T-helper 1 cell (primary cell): ENCODE measurements around the gene SPDYE2.
"Not testable (repeated sequence)": the region's sequence is repeated elsewhere in the genome, so short reads cannot be mapped to it uniquely, and the experiment has no call there.

Experiments used
- DNase-seq, 5 donors: peaks; one replicate each; pipeline ENCODE4 v3.0.0-alpha.2; 2012 to 2020
- total RNA-seq, 4 donors: gene quantifications; one replicate each; lab custom pipeline; 2026; lab: John Stamatoyannopoulos, UW

Gene SPDYE2, protein sequence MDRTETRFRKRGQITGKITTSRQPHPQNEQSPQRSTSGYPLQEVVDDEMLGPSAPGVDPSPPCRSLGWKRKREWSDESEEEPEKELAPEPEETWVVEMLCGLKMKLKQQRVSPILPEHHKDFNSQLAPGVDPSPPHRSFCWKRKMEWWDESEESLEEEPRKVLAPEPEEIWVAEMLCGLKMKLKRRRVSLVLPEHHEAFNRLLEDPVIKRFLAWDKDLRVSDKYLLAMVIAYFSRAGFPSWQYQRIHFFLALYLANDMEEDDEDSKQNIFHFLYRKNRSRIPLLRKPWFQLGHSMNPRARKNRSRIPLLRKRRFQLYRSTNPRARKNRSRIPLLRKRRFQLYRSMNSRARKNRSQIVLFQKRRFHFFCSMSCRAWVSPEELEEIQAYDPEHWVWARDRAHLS
- total RNA-seq, result 0 reads per million in 4 donors

DNA sequence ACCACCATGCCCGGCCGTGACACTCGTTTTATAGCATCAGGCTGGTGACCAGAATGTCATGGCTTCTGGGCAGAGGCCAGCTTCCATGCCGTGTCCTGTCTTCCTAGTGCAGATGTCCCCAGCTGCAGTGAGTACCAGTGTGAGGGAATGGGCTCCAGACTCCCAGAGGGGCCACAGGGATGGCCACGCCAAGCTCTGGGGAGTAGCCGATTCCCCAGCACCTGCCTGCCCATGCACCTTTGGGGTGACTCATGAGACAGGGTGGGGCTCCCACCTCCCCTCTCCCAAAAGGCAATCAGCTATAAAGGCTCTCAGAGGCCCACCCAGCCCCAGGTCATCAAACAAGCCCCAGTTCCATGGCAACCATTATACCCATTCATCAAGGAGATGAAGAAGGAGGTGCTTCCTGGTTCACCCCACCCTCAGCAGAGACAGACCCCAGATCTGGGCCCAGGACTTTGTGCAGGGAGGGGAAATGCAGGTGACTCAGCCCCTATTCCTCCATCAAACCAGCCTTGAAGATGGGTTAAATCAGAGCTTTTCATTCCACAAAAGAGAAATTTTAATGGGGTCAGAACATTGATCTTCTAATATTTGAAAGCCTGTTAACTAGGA lies at the start of gene SPDYE2:
Gene SPDYE2 (plus strand): TSS at position 419 of the 615 bp plus-strand sequence. CDS start 2,030 bp downstream, outside the sequence.
- DNase-seq, result not testable (repeated sequence)

DNA sequence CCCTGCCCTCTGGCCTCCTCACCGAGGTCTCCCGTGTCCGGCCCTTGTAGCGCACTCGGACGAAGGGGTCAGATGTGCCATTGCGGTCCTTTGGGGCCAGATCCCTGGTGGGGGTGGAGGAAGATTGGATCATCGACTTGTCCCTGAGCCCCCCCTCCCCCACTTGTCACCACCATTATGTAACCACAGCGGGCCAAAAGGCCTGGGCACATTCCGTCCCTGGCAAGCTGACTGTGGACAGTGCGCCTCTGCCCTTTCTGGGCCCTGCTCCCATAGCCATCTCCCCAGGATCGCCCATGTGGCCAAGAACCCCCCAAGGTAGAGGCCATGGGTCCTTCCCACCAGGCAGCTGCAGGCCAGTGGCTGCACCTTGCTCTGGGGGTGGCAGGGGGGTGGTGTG lies 47.9 kb upstream of the SPDYE2 start:
- DNase-seq, result not testable (repeated sequence)

DNA sequence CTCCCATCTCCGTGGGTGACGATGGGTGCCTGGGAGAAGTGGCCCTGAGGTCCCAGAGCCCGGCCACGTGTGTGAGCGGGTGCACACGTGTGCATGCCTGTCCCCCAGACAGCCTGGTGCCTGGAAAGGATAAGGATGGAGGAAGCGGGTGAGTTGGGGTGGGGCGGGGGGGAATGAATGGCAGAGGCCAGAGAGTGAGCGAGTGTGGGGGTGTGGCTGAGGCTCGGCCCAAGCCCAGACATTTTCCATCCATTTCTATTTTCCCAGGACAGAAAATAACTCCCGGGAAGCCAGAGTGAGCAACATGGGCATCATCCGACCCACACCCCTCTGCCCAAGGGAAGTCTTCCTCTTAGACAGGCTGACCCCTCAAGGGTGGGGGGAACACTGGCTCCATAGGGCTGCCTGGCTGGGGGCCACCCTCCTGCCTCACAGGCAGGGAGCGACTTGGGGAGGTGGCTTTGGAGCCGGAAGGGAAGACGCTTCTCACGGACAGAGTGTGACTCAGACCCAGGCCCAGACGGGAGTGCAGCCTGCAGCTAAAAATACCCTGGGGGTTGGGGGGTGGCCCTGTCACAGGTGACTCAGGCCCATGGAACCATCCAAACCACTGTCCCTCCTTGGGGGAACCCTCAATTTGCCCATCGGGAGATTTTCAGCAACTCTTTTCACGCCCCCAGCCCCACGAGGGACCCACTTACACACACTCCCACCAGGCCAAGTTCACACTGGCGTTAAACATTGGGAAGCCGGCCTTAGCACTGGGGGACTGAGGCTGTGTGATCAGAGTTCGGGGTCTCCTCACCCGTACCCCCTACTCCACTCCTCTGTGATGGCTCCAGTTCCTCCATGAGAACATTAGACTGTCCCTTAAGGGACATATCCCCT lies 45.5 kb upstream of the SPDYE2 start:
- DNase-seq, result peak in 1 of 5 donors; percentile 7

DNA sequence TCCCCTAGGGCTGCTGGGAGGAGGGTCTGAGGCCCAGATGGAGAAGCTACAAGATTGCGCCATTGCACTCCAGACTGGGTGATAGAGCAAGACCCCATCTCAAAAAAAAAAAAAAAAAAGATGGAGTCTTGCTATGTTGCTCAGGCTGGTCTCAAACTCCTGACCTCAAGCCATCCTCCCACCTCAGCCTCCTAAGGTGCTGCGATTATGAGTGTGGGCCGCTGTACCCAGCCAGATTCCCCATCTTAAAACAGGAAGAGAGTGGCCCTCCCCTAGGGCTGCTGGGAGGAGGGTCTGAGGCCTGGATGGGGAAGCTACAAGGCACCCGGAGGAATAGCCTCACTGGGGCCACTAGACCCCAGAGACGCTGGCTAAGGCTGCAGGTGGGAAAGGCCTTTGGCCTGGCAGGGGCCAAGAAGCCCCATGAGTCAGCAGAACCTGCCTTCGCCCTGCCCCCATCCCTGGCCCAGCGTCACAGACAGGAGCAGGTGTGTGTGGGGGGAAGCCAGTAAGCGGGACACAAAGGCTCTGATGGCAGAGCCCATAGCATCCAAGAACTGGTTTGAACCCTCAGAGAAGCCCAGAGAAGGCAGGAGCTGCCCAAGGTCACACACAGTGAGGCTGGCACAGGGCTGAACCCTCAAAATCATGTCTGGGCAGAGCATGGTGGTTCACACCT lies 43.5 kb upstream of the SPDYE2 start:
- DNase-seq, result not testable (repeated sequence)

DNA sequence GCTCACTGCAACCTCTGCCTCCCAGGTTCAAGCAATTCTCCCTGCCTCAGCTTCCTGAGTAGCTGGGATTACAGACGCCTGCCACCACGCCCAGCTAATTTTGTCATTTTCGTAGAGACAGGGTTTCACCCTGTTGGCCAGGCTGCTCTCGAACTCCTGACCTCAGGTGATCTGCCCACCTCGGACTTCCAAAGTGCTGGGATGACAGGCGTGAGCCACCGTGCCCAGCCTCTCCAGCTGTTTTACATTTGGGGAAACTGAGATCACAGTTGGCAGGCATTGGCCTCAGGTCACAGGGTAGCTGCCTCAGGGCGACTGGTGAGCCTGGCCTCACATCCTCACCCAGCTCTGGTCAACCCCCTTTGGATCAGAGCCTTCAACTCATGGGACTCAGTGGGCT lies 40.5 kb upstream of the SPDYE2 start:
- not testable (repeated sequence) for DNase-seq

DNA sequence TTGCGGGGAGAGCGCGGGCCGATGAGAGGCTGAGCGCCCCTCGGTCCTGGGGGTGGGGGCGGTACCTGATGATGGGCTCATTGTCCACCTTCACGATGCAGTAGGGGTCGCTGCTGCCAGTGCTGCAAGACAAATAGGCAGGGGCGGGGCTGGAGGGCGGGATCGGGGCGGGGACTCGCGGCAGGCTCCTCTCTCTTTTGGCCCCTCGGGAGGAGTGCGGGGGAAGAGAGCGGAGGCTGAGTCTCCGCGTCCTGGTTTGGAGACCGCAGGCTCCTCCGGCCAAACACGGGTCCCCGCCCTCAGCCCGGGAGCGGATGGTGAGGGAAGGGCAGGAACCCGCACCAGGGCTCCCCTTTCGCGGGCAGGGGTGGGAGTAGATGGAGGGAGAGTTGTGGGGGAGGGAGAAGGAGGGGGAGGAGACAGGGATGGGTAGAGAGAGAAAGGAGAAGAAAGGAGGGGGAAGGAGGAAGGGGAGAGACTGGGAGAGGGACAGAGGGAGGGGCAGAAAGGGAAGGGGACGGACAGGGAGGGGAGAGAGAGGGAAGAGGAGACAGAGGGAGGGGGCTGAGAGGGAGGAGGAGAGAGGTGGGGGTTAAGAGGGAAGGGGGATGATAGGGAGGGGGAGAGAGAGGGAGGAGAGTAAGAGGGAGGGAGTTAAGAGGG lies 39.0 kb upstream of the SPDYE2 start:
- DNase-seq, result not testable (repeated sequence)

DNA sequence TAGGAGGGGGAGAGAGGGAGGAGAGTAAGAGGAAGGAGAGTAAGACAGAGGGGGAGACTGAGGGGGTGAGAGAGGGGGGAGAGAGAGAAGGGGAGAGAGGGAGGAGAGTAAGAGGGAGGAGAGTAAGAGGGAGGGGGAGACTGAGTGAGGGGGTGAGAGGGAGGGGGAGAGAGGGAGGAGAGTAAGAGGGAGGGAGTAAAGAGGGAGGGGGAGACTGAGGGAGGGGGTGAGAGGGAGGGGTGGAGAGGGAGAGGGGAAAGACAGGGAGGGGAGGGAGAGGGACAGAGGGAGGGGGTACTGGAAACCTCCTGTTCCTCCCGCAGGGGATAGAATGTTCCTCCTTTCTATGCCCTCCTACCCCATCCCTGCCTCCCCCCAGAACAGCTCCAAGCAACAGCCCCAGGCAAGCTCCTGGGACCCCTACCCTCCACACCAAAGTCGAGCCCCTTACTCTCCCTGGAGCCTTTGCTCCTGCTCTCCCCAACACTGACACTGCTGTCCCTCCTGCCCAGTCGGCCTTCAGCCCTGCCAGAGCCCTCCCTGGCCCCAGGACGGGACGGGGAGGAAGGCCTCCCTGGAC lies 38.3 kb upstream of the SPDYE2 start:
- DNase-seq, result peak in 1 of 5 donors; percentile 0

DNA sequence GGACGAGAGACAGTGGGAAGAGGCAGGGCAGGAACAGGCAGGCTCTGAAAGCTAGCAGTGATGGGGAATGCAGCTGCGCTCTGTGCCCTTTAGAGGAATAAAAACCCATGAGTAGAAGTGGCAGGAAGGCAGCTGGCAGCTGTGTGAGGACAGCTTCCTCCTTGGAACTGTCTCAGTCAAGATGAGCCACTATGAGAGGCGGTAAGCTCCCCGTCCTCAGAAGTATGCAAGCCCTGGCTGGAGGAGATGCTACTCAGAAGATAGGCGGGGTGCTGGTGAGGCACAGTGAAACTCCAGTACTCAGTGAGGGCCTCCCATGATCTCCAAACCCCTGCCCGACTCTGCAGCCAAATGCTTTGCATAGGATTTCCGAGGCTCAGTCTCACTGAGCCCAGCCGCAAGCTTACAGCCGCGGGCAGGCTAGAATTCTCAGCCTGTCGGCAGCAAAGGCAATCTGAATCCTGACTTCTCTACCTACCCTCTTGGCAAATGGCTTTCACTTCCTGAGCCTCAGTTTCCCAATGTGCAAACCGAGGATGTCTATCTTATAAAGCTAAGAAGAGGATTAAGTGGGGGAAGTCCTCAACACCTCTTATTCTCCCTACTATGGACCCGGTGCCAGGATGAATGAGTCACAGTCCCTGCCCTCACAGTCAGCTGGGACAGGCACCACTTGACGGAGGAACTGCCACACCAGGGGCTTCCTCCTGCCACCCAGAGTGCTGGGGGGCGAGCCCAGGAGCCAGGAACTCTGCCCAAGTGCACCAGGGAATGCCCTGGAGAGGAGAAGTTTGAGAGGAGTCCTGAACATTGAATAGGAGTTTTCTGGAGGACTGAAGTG lies 35.9 kb upstream of the SPDYE2 start:
- DNase-seq, result not testable (repeated sequence)

DNA sequence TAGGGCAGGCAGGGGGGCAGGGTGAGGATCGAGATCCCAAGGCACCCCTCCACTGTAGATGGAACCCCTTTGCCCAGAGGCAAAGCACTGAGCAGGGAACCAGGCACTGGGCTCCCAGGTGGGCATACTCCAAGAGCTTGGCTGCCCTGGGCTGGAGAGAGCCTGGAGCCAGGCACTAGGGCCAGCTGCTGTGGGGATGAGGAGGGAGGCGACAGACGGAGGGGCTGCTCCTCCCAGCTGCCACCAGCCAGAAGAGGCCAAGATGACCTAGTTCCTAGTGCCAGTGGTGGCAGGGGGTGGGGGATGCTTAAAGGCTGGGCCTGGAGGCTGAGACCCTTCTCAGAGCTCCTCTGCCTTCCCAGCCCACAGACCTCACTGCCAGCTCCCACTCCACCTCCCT lies 35.1 kb upstream of the SPDYE2 start:
- not testable (repeated sequence) for DNase-seq

DNA sequence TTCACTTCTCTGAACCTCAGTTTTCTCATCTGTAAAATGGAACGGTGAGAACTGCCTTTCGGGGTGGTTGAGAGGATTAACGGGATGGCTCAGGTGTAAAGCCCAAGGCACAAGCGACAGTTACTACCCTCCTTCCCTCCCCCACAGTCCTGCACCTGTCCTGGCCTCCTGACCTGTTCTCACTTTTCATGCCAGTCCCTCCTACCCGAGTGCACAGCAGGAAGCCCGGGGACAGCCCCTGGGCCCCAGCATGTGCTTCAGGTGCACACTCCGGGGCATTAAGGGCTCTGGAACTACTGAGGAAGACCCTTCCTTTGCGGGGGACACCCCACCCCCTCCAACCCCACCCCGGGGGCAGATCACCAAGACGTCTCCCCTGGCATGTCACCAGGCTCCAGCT lies 34.1 kb upstream of the SPDYE2 start:
- not testable (repeated sequence) for DNase-seq

DNA sequence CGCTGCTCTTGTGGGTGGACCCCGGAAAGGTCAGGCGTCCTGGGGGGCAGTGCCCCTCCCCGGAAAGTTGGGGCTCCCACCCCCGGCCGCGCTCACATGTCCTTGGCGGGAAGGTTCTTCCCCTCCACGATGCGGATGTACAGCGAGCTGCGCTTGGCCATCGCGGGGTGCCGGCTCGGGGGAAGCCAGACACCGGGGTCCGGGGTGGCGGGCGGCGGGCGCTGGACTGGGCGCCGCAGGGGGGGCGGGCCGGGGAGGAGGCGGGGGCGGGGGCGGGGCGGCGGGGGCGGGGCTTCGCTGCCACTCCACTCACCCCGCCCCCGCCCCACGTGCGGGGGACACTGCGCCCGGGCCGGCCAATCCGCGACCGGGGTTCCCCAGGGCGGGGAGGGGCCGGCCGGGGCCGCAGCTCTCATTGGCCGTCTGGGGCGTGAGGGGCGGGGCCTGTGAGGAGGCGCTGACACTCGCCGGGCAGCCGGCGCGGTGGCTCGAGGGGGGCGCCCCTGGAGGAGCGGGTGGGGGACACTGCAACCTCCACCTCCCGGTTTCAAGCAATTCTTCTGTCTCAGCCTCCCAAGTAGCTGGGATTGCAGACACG lies 33.4 kb upstream of the SPDYE2 start, which contains the start of gene RASA4B:
Gene RASA4B (minus strand): TSS at position 228 of the 598 bp plus-strand sequence. CDS start 67 bp downstream, at position 161.
- peak in 1 of 5 donors; percentile 25 for DNase-seq

DNA sequence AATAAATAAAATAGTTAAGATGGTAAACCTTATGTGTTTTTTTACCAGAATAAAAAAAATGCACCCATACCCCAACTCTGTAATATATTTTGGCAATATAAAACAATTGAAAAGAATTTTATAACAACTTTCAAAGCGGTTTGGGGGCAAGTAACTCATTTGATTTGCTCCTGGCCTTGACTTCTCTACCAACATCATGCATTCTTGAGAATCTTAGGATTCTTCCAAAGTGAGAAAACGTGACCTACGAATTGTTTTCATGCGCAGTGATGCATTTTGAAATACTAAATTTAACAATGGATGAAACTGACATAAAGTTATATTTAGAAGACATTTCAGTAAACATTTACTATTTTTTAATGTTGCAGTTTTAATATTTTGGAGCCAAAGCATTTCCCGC lies 30.2 kb upstream of the SPDYE2 start:
- not testable (repeated sequence) for DNase-seq

DNA sequence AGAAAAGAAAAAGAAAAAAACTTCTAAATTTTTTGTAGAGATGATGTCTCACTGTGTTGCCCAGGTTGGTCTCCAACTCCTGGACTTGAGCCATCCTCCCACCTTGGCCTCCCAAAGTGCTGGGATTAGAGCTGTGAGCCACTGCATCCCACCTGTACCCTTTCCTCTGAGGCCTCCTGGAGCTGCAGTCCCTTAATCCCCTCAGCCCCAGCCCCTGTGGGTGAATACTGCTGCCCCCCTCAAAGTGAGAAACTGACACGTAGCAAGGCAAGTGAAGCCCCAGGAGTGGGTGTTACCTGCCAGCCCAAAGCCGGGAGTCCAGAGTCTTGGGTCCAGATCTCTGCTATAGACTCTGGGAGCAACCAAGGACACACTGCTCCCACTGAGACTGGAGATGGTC lies 26.2 kb upstream of the SPDYE2 start:
- DNase-seq, result not testable (repeated sequence)

DNA sequence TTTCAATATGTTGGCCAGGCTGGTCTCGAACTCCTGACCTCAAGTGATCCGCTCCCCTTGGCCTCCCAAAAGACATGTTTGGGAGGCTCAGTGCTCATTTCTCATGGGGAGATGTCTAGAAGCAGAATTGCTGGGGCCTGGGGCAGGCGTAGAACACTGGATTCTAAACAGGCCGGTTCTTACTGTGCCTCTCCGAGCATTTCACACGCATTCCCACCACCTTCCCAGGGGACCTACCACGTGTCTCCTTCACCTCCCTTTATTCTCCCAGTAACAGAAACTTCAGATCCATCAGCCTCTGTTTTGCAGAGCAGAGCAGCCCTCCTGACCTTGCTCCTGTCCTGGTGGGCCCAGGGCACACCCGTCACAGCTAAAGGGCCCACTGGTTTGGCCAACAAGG lies 23.8 kb upstream of the SPDYE2 start:
- DNase-seq, result not testable (repeated sequence)

DNA sequence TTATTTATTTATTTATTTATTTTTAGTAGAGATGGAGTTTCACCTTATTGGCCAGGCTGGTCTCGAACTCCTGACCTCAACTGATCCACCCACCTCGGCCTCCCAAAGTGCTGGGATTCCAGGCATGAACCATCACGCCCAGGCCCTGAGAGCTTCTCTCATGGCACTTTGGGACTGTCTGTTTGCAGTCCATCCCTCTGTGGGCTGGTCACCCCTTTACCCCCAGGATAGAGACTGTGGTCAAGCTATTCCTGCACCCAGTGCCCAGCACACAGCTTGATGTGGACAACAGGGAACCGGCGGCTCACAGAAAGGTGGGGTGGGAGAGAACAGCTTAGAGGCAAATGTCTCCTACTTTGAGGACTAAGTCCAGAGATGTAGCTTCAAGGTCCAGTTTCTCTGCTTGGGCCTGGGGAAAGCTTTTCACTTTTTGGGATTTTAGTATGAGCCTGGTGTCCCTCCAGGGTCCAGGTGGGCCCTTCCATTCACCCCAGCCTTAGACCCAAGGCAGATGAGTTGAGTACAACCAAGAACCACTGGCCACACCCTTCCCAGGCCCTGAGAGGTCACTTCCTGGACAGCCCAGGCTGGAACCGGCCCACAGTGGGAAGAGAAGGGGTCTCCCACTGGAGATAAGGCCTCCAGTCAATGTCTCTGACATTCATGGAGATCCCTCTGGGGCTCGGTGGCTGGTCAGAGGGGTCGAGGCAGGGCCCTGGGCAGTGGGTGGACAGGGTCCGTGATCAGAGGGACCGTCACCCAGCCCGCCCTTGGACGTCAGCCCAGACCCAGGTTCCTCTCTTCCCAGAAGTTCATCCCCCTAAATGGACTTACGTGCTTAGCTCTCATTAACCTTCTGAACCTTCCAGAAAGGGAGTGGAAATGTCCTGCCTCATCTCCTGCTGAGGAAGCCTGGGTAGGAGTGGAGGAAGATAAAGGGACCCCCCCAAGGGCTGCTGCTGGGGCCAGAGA lies 22.9 kb upstream of the SPDYE2 start:
- DNase-seq, result not testable (repeated sequence)

DNA sequence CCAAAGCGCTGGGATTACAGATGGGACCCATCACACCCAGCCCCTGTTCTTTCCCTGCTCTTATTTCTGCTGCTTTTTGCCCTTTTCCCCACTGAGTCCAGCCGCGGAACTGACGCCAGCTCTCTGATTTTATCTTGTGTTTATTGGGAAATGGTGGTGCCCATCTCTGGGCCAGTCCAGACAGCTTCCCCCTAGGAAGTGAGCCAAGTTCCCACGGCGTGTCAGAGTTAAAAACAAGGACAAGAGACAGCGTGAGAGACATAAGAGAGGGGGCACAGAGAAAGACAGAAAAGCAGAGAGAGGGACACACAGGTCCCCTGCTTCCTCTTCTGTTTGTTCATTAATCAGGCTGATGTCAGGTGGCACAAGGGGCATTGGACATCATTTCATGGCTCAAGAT lies 19.4 kb upstream of the SPDYE2 start:
- DNase-seq, result not testable (repeated sequence)

DNA sequence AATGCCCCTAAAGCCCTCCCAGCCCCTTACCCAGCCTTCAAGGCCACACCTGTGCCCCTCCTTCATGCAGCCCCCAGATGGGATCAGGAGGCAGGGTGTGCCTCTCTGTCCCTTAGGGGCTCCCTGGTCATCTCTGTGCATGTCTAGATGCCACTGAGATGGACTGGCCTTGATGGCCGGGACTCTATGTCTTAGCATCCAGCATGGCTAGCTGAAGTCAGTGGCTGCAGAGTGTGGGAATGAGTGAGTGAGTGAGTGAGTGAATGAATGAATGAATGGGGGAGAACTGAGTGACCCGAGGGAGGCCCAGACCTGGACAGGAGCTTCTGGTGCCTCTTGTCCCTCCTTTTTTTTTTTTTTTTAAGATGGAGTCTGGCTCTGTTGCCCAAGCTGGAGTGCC lies 18.9 kb upstream of the SPDYE2 start:
- DNase-seq, result not testable (repeated sequence)

DNA sequence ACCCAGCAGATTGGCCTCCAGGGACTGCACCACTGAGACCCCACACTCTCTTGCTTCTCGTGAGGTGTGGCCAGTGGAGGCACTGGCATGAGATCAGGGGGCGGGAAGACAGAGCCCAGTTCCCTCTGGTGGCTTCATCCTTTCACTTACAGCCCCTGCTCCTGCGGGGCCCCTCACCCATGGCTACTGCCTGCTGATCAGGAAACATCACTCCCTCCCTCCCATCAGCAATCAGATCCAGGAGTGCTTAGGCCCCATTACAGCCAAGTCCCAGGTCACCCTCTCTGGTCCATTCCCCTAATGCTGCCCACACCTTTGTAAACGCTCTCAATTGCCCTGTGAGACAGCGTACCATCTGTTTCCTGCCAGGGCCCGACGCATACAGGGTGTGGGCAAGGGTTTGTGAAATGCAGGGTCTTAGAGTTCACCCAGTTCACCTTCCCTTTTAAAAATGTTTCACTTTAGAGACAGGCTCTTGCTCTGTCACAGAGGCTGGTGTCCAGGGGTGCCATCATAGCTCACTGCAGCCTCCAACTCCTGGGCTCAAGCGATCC lies 15.9 kb upstream of the SPDYE2 start:
- not testable (repeated sequence) for DNase-seq
